Measurements from ENCODE around the gene STRBP.

The STRBP gene

GRCh38 chr9:123248630-123249029, 19.8 kb downstream of the STRBP start:
- Histone ChIP-seq H3K27ac (no peak overlapping the region), H3K4me1 (ENCODE audit: control insufficient read depth in 1 of 2, insufficient read depth in 1 of 2, low read depth in 1 of 2, low read length in 1 of 2) (no peaks in the 10 kb centered on the region), H3K4me3 (ENCODE audit: low read depth in 1 of 2, low read length in 1 of 2) (no peak overlapping the region), H3K36me3 (no peaks in the 10 kb centered on the region), H3K27me3 (no peaks in the 10 kb centered on the region), H3K9me3 (no peaks in the 10 kb centered on the region)
- TF ChIP-seq CTCF (IDR thresholded peaks at IDR 0.05), result no peak

- Histone ChIP-seq H3K36me3 (no peaks in the 10 kb centered on the region), H3K9me3 (no peaks in the 10 kb centered on the region), H3K4me3 (ENCODE audit: low read depth in 1 of 2, low read length in 1 of 2) (no peak overlapping the region), H3K4me1 (ENCODE audit: control insufficient read depth in 1 of 2, insufficient read depth in 1 of 2, low read depth in 1 of 2, low read length in 1 of 2) (no peaks in the 10 kb centered on the region), H3K27me3 (no peaks in the 10 kb centered on the region), H3K27ac (no peak overlapping the region)
- TF ChIP-seq CTCF (IDR thresholded peaks at IDR 0.05), result no peak
Measured at GRCh38 chr9:123246534-123246933, 21.9 kb downstream of the STRBP start.

GRCh38 chr9:123239726-123240125, 28.7 kb downstream of the STRBP start:
- no peaks in the 10 kb centered on the region for H3K9me3 ChIP-seq
- no peaks in the 10 kb centered on the region for H3K27me3 ChIP-seq
- H3K27ac ChIP-seq, result no peak overlapping the region
- no peak for TF ChIP-seq CTCF (IDR thresholded peaks at IDR 0.05)
- no peaks in the 10 kb centered on the region for H3K4me1 ChIP-seq (ENCODE audit: control insufficient read depth in 1 of 2, insufficient read depth in 1 of 2, low read depth in 1 of 2, low read length in 1 of 2)
- no peak overlapping the region for H3K4me3 ChIP-seq (ENCODE audit: low read depth in 1 of 2, low read length in 1 of 2)
- H3K36me3 ChIP-seq, result no peaks in the 10 kb centered on the region

- Histone ChIP-seq H3K27ac (no peak overlapping the region), H3K27me3 (no peaks in the 10 kb centered on the region)
- no peak for TF ChIP-seq CTCF (IDR thresholded peaks at IDR 0.05)
Measured at GRCh38 chr9:123238365-123238764, 30.0 kb downstream of the STRBP start.

GRCh38 chr9:123237220-123237619, 31.2 kb downstream of the STRBP start:
- H3K9me3 ChIP-seq, result no peaks in the 10 kb centered on the region
- H3K27ac ChIP-seq, result no peak overlapping the region
- H3K36me3 ChIP-seq, result no peaks in the 10 kb centered on the region
- H3K27me3 ChIP-seq, result no peaks in the 10 kb centered on the region
- no peak overlapping the region for H3K4me3 ChIP-seq (ENCODE audit: low read depth in 1 of 2, low read length in 1 of 2)
- no peak for TF ChIP-seq CTCF (IDR thresholded peaks at IDR 0.05)
- H3K4me1 ChIP-seq (ENCODE audit: control insufficient read depth in 1 of 2, insufficient read depth in 1 of 2, low read depth in 1 of 2, low read length in 1 of 2), result no peaks in the 10 kb centered on the region

More at GRCh38 chr9:123238365-123238764, 30.0 kb downstream of the STRBP start:
- Histone ChIP-seq H3K36me3 (no peaks in the 10 kb centered on the region), H3K4me1 (ENCODE audit: control insufficient read depth in 1 of 2, insufficient read depth in 1 of 2, low read depth in 1 of 2, low read length in 1 of 2) (no peaks in the 10 kb centered on the region), H3K9me3 (no peaks in the 10 kb centered on the region), H3K4me3 (ENCODE audit: low read depth in 1 of 2, low read length in 1 of 2) (no peak overlapping the region)

GRCh38 chr9:123235448-123235847, 32.9 kb downstream of the STRBP start:
- no peaks in the 10 kb centered on the region for H3K4me1 ChIP-seq (ENCODE audit: control insufficient read depth in 1 of 2, insufficient read depth in 1 of 2, low read depth in 1 of 2, low read length in 1 of 2)
- no peaks in the 10 kb centered on the region for H3K9me3 ChIP-seq
- H3K36me3 ChIP-seq, result no peaks in the 10 kb centered on the region
- no peak overlapping the region for H3K4me3 ChIP-seq (ENCODE audit: low read depth in 1 of 2, low read length in 1 of 2)
- no peaks in the 10 kb centered on the region for H3K27me3 ChIP-seq
- no peak overlapping the region for H3K27ac ChIP-seq
- no peak for TF ChIP-seq CTCF (IDR thresholded peaks at IDR 0.05)

Measured in neutrophil (primary cell).